H1 (cell line): ENCODE data around the gene PLCB4.

Experiments
- ATF3 ChIP-seq: IDR thresholded peaks from 2 replicates; pipeline ENCODE4 v1.6.1; 2011; ENCODE audit warnings: low read depth, mild to moderate bottlenecking, low read length; ENCODE audit not compliant: insufficient read depth
- CHD1 ChIP-seq: IDR thresholded peaks from 2 replicates; pipeline ENCODE4 v1.6.1; 2012; ENCODE audit warnings: low read depth, low read length, improper control_type of control experiment
- CHD2 ChIP-seq: IDR thresholded peaks from 2 replicates; pipeline ENCODE4 v1.6.1; 2012; ENCODE audit warnings: low read length, improper control_type of control experiment
- CTCF ChIP-seq, 3 experiments: IDR thresholded peaks; 1 replicate in 2 of 3; 2 replicates in 1 of 3; pipeline versions ENCODE4 v1.5.1 to v1.6.1; 2011; ENCODE audit warnings: low read length in 3 of 3, mild to moderate bottlenecking in 3 of 3, inconsistent platforms in 2 of 3, low read depth in 1 of 3, moderate library complexity in 1 of 3; ENCODE audit not compliant: insufficient read depth in 1 of 3; ENCODE audit errors: control extremely low read depth in 1 of 3
- EGR1 ChIP-seq: IDR thresholded peaks from 2 replicates; pipeline ENCODE4 v1.6.1; 2011; ENCODE audit warnings: low read depth, low read length, borderline replicate concordance
- EZH2 ChIP-seq: fragments of 200-600 bp; sonication (generic); IDR thresholded peaks from 2 replicates; pipeline ENCODE4 v1.7.1; 2012; ENCODE audit warnings: low read depth, mild to moderate bottlenecking, moderate library complexity, low read length, inconsistent platforms; ENCODE audit not compliant: severe bottlenecking
- HDAC2 ChIP-seq, 2 experiments: fragments of 300-600 bp in 1 of 2; sonication (generic) in 1 of 2; IDR thresholded peaks; 2 replicates each; pipeline ENCODE4 v1.6.1; 2011 to 2012; ENCODE audit warnings: low read depth in 2 of 2, low read length in 2 of 2, mild to moderate bottlenecking in 2 of 2, moderate library complexity in 2 of 2, borderline replicate concordance in 1 of 2, inconsistent platforms in 1 of 2
- KDM5A ChIP-seq: fragments of 200-600 bp; IDR thresholded peaks from 2 replicates; pipeline ENCODE4 v1.7.1; 2012; ENCODE audit warnings: mild to moderate bottlenecking, low read length, inconsistent platforms, mixed read lengths
- NANOG ChIP-seq: IDR thresholded peaks from 2 replicates; pipeline ENCODE4 v1.6.1; 2011; ENCODE audit warnings: low read length, low read depth, mild to moderate bottlenecking, inconsistent platforms; ENCODE audit not compliant: insufficient read depth, poor library complexity, severe bottlenecking
- POLR2A ChIP-seq, 2 experiments: IDR thresholded peaks; 1 replicate in 1 of 2; 2 replicates in 1 of 2; pipeline ENCODE4 v1.6.1; 2011; ENCODE audit warnings: low read depth in 2 of 2, low read length in 2 of 2, mild to moderate bottlenecking in 2 of 2; ENCODE audit errors: control extremely low read depth in 1 of 2
- POLR2AphosphoS5 ChIP-seq: IDR thresholded peaks from 2 replicates; pipeline ENCODE4 v1.6.1; 2011; ENCODE audit warnings: low read depth, low read length
- TEAD4 ChIP-seq: IDR thresholded peaks from 2 replicates; pipeline ENCODE4 v1.6.1; 2012; ENCODE audit warnings: low read depth, low read length, inconsistent platforms, mixed read lengths
- USF2 ChIP-seq: IDR thresholded peaks from 2 replicates; pipeline ENCODE4 v1.6.1; 2011; ENCODE audit warnings: low read length, improper control_type of control experiment
- YY1 ChIP-seq: IDR thresholded peaks from 2 replicates; pipeline ENCODE4 v1.6.1; 2011; ENCODE audit warnings: low read depth, mild to moderate bottlenecking, low read length

- TF ChIP-seq CHD2 (no peak), CHD1 (no peak), KDM5A (no peak), TEAD4 (no peak), POLR2AphosphoS5 (no peak), CTCF (IDR thresholded peaks at IDR 0.05; ENCODE audit: control extremely low read depth in 1 of 3, insufficient read depth in 1 of 3, low read depth in 1 of 3, low read length in 3 of 3) (no peak), YY1 (no peak), ATF3 (no peak), POLR2A (IDR thresholded peaks at IDR 0.05; ENCODE audit: control extremely low read depth in 1 of 2, low read depth in 2 of 2, low read length in 2 of 2) (no peak), NANOG (no peak), USF2 (no peak), EZH2 (no peak), EGR1 (no peak), HDAC2 (IDR thresholded peaks at IDR 0.05; ENCODE audit: borderline replicate concordance in 1 of 2, low read depth in 2 of 2, low read length in 2 of 2) (no peak)
Measured at GRCh38 chr20:9308056-9308455, 239.2 kb downstream of the PLCB4 start.
